GM20000 (cell line): ENCODE measurements around the gene WFS1.

ENCODE experiments used
- DNase-seq: peaks from one replicate; pipeline ENCODE4 v3.0.0; 2012; ENCODE audit warnings: low spot score
- TF ChIP-seq, protein P1 (sequence below): IDR thresholded peaks from 2 replicates; pipeline ENCODE4 v1.5.1; 2012; ENCODE audit warnings: mild to moderate bottlenecking, control low read depth; ENCODE audit errors: extremely low read depth, missing control alignments

Gene WFS1

DNA sequence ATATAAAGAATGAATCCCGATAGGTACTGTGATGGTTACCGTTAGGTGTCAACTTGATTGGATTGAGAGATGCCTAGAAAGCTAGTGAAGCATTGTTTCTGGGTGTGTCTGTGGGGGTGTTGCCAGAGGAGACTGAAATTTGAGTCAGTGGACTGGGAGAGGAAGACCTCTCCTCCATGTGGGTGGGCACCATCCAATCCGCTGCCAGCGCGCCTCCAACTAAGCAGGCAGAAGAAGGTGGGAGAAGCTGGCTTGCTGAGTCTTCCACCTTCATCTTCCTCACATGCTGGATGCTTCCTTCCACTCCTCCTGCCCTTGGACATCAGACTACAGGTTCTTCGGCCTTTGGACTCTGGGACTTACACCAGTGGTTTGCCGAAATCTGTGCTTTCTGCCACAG lies 40.1 kb downstream of the WFS1 start:
- TF ChIP-seq, protein P1, sequence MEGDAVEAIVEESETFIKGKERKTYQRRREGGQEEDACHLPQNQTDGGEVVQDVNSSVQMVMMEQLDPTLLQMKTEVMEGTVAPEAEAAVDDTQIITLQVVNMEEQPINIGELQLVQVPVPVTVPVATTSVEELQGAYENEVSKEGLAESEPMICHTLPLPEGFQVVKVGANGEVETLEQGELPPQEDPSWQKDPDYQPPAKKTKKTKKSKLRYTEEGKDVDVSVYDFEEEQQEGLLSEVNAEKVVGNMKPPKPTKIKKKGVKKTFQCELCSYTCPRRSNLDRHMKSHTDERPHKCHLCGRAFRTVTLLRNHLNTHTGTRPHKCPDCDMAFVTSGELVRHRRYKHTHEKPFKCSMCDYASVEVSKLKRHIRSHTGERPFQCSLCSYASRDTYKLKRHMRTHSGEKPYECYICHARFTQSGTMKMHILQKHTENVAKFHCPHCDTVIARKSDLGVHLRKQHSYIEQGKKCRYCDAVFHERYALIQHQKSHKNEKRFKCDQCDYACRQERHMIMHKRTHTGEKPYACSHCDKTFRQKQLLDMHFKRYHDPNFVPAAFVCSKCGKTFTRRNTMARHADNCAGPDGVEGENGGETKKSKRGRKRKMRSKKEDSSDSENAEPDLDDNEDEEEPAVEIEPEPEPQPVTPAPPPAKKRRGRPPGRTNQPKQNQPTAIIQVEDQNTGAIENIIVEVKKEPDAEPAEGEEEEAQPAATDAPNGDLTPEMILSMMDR: no peak
- no peak for DNase-seq

DNA sequence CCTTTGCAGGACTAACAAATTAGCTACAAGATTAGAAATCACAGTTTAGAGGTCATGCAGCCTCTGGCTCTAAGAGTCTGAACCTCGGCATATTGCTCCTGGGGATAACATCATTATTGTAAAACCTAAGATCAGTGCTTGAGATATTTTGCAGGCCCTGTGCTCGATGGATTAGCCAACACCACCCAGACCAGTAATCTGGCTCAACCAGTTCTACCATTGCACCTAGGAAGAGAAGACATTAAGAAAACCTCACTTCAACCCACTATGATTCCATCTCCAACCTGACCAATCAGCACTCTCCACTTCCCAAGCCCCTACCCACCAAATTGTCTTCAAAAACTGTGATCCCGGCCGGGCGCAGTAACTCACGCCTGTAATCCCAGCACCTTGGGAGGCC lies 43.6 kb downstream of the WFS1 start:
- TF ChIP-seq, protein P1: no peak
- DNase-seq: no peak

DNA sequence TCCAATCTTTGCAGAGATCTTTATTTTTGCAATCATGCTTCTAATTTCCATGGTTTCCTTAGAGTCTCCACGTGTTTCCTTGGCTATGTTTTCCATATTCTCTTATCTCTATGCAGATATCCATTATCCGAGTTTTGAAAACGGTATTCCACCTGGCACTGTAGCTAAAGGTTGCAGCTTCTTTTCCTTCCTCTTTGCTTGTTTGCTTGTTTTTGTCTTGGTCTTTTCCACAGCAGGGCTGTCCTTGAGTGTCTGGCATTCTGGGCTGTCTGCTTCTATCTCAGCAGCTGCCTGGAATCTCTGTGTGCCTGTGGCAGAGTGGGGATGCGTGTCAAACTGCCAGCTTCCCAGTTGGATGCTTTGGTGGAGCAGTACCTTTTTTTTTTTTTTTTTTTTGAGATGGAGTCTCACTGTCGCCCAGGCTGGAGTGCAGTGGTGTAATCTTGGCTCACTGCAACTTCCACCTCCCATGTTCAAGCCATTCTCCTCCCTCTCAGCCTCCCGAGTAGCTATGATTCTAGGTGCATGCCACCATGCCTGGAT lies 46.9 kb downstream of the WFS1 start:
- no peak for DNase-seq
- TF ChIP-seq, protein P1: no peak

DNA sequence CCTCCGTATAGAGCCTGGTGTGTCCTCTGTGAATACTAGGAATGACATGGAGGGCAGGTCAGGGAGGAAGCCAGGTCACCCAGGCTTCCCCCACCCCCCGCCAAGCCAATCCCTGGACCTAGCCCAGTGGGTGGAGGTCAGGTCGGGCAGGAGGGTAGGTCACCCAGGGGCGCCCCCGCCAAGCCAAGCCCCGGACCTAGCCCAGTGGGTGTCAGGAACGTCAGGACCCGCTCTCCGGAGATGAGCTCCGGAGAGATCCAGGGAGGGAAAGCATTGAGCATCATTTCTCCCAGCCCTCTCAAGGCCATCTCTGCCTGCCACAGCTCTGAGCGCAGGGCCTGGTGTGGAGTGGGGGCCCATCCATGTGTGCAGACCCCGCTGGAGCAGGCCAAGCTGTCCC lies 48.6 kb downstream of the WFS1 start:
- DNase-seq: no peak
- TF ChIP-seq, protein P1: no peak

DNA sequence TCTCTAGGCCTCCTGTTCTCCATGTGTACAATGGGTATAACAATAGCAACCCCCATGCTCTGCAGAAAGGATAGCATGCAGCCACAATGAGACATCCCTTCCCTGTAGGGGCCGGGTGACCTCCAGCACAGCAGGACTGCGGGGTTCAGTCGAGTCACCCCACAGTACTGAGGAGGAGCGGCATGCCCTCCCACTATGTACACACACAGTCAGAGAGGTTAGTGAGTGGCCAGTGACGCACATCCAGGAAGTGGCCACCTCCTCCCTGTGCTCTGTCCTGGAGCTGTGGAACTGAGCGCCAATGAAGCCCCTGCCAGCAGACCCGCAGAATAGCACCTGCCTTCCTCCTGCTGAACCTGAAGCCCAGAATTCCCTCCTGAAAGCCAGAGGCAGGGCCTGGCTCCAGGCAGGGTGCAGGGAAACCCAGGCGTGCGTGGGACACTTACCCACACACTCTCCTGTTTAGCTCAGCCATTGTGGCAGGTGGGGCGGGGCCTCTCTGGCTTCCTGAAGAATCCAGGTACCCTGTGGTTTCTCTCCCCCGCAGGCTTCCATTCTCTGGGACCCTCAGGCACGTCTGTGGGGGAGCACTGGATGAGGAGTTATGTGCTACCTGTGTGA lies 50.0 kb downstream of the WFS1 start:
- TF ChIP-seq, protein P1: no peak
- no peak for DNase-seq

DNA sequence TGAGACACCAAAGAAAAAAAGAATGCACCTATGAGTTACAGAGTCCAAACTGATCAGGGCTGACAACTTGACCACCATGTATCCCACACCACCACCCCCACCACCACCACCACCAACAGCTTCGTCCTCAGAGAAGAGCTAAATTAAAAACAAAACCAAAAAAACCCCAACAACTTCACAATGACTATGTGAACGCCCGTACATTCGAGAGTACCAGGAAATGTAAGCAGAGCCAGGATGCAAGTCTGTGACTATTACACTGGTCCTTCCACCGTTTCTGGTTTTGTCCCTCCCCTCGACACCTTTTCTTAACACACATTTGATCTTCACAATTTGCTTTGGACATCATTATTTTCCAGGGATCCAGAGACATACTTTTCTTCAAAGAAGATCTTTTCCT lies 51.0 kb downstream of the WFS1 start:
- DNase-seq: no peak
- TF ChIP-seq, protein P1: no peak

DNA sequence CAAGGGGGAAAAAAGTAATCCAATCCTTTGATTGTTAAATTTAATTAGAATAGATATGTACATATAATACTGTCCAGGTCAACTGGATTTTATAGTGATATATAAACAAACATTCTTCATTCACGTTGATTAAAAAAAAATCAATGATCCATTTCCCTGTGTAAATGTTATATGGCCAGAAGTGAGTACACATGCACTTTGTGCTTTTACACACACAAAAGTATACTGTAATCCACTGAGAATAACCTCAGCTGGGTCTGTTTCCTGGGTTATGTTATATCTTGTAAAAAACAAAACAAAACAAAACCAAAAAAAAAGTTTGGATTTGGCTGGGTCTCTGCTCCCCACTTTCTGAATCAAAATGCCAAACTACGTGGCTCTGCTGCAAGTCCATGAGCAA lies 51.7 kb downstream of the WFS1 start:
- no peak for DNase-seq
- TF ChIP-seq, protein P1: no peak
